ENCODE results near the gene CAPS. TPM values are rescaled to one million over a fixed set of nuclear protein-coding genes. Genes with fewer than 3 reads are reported as not detected.
A peak's percentile ranks its signal among the peaks of the same experiment; 100 is the strongest.

The CAPS gene
- total and polyA plus RNA-seq, 4 donors = 90.2 to 360 (median 223) TPM

GRCh38 chr19:5899728-5900526 is 14.1 kb upstream of the CAPS start:
- Histone ChIP-seq H3K4me3 (no peak overlapping the region), H3K36me3 (ENCODE audit: control insufficient read depth in 4 of 4, insufficient read depth in 4 of 4, low read length in 4 of 4) (peaks cover 3 to 27% (median 9%) of the 10 kb centered on the region in 4 donors), H3K9me3 (ENCODE audit: control insufficient read depth in 4 of 4, insufficient read depth in 3 of 4, low read length in 3 of 4) (no peaks in the 10 kb centered on the region), H3K9ac (ENCODE audit: insufficient read depth in 1 of 2, low read length in 2 of 2) (no peak overlapping the region), H3K4me1 (ENCODE audit: control insufficient read depth in 5 of 5, insufficient read depth in 5 of 5, low read length in 5 of 5) (peaks cover 0 to 7% (median 0%) of the 10 kb centered on the region in 5 donors), H3K27me3 (ENCODE audit: control insufficient read depth in 3 of 3, insufficient read depth in 3 of 3, low read length in 2 of 3) (no peaks in the 10 kb centered on the region), H3K27ac (ENCODE audit: low read depth in 1 of 2, low read length in 1 of 2) (no peak overlapping the region)
- 92 to 94% methylated on average over 13 of the region's 13 CpGs for WGBS, 2 donors
- no peak for DNase-seq
- TF ChIP-seq CTCF (IDR thresholded peaks at IDR 0.05; ENCODE audit: control extremely low read depth, extremely low read depth) = no peak
- no peak for ATAC-seq (ENCODE audit: insufficient read depth, low FRiP score)

- H3K4me1 ChIP-seq (ENCODE audit: control insufficient read depth in 5 of 5, insufficient read depth in 5 of 5, low read length in 5 of 5) = peaks cover 0 to 16% (median 0%) of the 10 kb centered on the region in 5 donors
- H3K9ac ChIP-seq (ENCODE audit: insufficient read depth in 1 of 2, low read length in 2 of 2) = no peak overlapping the region
- WGBS, 2 donors = 93 to 94% methylated on average over 8 of the region's 8 CpGs
- DNase-seq (no peak), ATAC-seq (ENCODE audit: insufficient read depth, low FRiP score) (no peak)
- no peaks in the 10 kb centered on the region for H3K9me3 ChIP-seq (ENCODE audit: control insufficient read depth in 4 of 4, insufficient read depth in 3 of 4, low read length in 3 of 4)
- no peak overlapping the region for H3K4me3 ChIP-seq
- H3K27ac ChIP-seq (ENCODE audit: low read depth in 1 of 2, low read length in 1 of 2) = no peak overlapping the region
- no peak for TF ChIP-seq CTCF (IDR thresholded peaks at IDR 0.05; ENCODE audit: control extremely low read depth, extremely low read depth)
- no peaks in the 10 kb centered on the region for H3K27me3 ChIP-seq (ENCODE audit: control insufficient read depth in 3 of 3, insufficient read depth in 3 of 3, low read length in 2 of 3)
- peaks cover 2 to 17% (median 3%) of the 10 kb centered on the region in 4 donors for H3K36me3 ChIP-seq (ENCODE audit: control insufficient read depth in 4 of 4, insufficient read depth in 4 of 4, low read length in 4 of 4)
These were observed 13.1 kb upstream of the CAPS start for GRCh38 chr19:5900976-5901375.

- Histone ChIP-seq H3K27me3 (ENCODE audit: control insufficient read depth in 3 of 3, insufficient read depth in 3 of 3, low read length in 2 of 3) (no peaks in the 10 kb centered on the region), H3K27ac (ENCODE audit: low read depth in 1 of 2, low read length in 1 of 2) (peak overlapping the region; percentile 93), H3K4me3 (peak overlapping the region; percentile 88), H3K9ac (ENCODE audit: insufficient read depth in 1 of 2, low read length in 2 of 2) (peak overlapping the region; percentile 69 to 99), H3K4me1 (ENCODE audit: control insufficient read depth in 5 of 5, insufficient read depth in 5 of 5, low read length in 5 of 5) (peaks cover 0 to 16% (median 0%) of the 10 kb centered on the region in 5 donors), H3K9me3 (ENCODE audit: control insufficient read depth in 4 of 4, insufficient read depth in 3 of 4, low read length in 3 of 4) (no peaks in the 10 kb centered on the region), H3K36me3 (ENCODE audit: control insufficient read depth in 4 of 4, insufficient read depth in 4 of 4, low read length in 4 of 4) (peaks cover 0 to 8% (median 2%) of the 10 kb centered on the region in 4 donors)
- TF ChIP-seq CTCF (IDR thresholded peaks at IDR 0.05; ENCODE audit: control extremely low read depth, extremely low read depth) = no peak
- WGBS, 2 donors = 1% methylated on average over 27 of the region's 27 CpGs
- ATAC-seq (ENCODE audit: insufficient read depth, low FRiP score) (no peak), DNase-seq (no peak)
These were observed 10.9 kb upstream of the CAPS start for GRCh38 chr19:5903056-5903623.
